ENCODE measurements around the gene SUN3.
"Not testable (repeated sequence)": the region's sequence is repeated elsewhere in the genome, so short reads cannot be mapped to it uniquely, and the experiment has no call there.

Gene SUN3

GRCh38 chr7:47942651-47943050 is 86.3 kb downstream of the SUN3 start:
- DNase-seq: not testable (repeated sequence)

GRCh38 chr7:47942132-47942531 is 86.8 kb downstream of the SUN3 start:
- no peak for DNase-seq

GRCh38 chr7:47941136-47941844 is 87.6 kb downstream of the SUN3 start:
- no peak for DNase-seq

- DNase-seq: no peak
Measured at GRCh38 chr7:47940088-47941013, 88.6 kb downstream of the SUN3 start.

DNA sequence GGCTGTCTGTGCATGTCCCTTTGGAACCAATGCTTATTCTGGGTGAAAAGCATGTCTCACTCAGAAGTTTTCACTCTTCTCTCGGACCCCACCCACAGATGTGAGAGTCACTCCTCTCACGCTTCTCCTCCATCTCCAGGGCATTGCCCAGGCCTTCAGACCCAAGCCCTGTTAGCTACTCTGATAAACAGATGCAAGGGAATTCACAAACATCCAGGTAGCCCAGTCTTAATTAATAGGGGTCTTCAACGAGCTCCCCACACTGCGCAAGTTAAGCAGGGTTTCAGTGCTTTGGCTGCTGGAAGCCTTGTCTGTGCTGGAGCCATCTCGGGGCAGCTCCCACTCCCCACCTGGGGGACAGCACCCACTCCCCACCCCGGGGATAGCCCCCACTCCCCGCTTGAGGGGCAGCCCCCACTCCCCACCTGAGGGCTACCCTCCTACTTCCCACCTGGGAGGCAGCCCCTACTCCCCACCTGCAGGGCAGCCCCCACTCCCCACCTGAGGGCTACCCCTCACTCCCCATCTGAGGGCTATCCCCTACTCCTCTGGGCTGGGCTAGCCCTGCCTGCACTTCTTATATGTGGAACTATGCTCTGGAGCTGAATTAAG is 89.4 kb downstream of the SUN3 start:
- DNase-seq: no peak

DNA sequence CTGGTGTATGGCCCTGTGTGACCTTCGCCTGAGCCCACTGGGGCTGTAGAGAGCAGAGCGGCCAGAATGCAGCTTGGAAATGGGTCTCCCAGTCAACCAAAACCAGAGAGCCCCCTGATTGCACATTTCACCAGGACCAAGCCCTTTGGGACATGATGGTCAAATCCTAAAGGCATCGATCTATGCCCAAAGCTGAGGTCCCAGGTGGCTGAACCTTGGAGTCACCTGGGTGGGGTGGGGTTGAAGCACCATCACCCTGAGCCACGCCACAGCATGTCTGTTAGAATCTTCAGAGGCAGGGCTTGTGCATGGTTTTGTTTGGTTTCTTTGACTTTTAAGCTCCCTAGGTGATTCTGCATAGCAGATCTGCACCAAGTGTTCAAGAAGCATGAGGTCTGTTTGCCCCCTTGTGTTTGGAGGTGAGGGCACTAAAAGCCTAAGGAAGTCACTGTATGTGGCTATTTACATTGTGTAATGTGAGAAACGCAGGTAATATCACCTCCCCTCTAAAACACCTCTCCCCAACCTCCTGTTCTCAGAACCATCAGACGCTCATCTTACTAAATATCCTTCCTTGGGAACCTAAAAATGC is 90.2 kb downstream of the SUN3 start:
- no peak for DNase-seq

GRCh38 chr7:47937711-47938573 is 91.0 kb downstream of the SUN3 start:
- DNase-seq: no peak
